KMS-11 (cell line): ENCODE data around the gene CCDC102A.
A peak's percentile ranks its signal among the peaks of the same experiment; 100 is the strongest.

ENCODE experiments used
- H2AFZ ChIP-seq: fragments of 200-600 bp; sonication (generic); 2 replicates; pipeline ENCODE4 v1.6.1; 2016; ENCODE audit warnings: antibody characterized with exemption, mixed run types, low read depth
- H3K27ac ChIP-seq: fragments of 200-600 bp; sonication (generic); 2 replicates; pipeline ENCODE4 v1.6.1; 2016; ENCODE audit warnings: mild to moderate bottlenecking, mixed run types
- H3K27me3 ChIP-seq: fragments of 200-600 bp; sonication (generic); 2 replicates; pipeline ENCODE4 v1.6.1; 2017; ENCODE audit warnings: mild to moderate bottlenecking, low read depth, mixed run types, moderate library complexity; ENCODE audit not compliant: insufficient read depth
- H3K36me3 ChIP-seq: fragments of 200-600 bp; sonication (generic); 2 replicates; pipeline ENCODE4 v1.6.1; 2017; ENCODE audit warnings: mild to moderate bottlenecking, mixed run types; ENCODE audit not compliant: insufficient read depth
- H3K4me1 ChIP-seq: fragments of 200-600 bp; sonication (generic); 2 replicates; pipeline ENCODE4 v1.6.1; 2016; ENCODE audit warnings: mild to moderate bottlenecking, low read depth, mixed run types; ENCODE audit not compliant: poor library complexity, severe bottlenecking
- H3K4me2 ChIP-seq: fragments of 200-600 bp; sonication (generic); 2 replicates; pipeline ENCODE4 v1.7.0; 2016; ENCODE audit warnings: mild to moderate bottlenecking, mixed run types
- H3K4me3 ChIP-seq: fragments of 200-600 bp; sonication (generic); IDR thresholded peaks from 2 replicates; pipeline ENCODE4 v1.6.1; 2017; ENCODE audit warnings: low read depth, low read length, mixed read lengths; ENCODE audit not compliant: insufficient read depth
- H3K79me2 ChIP-seq: fragments of 200-600 bp; sonication (generic); 2 replicates; pipeline ENCODE4 v1.6.1; 2016; ENCODE audit warnings: low read depth, mixed run types; ENCODE audit not compliant: insufficient read depth
- H3K9ac ChIP-seq: fragments of 200-600 bp; sonication (generic); 2 replicates; pipeline ENCODE4 v1.6.1; 2016; ENCODE audit warnings: mild to moderate bottlenecking, mixed run types
- H4K20me1 ChIP-seq: fragments of 200-600 bp; sonication (generic); 2 replicates; pipeline ENCODE4 v1.6.1; 2016; ENCODE audit warnings: mild to moderate bottlenecking, mixed run types; ENCODE audit not compliant: insufficient read depth
- TF ChIP-seq, protein P1 (sequence below): fragments of 200-600 bp; sonication (generic); conservative IDR thresholded peaks from 2 replicates; pipeline ENCODE4 v1.6.1; 2017; ENCODE audit warnings: low read depth, mild to moderate bottlenecking, antibody characterized with exemption, low read length, moderate library complexity, mixed read lengths

CCDC102A gene

GRCh38 chr16:57497121-57497520, 39.2 kb downstream of the CCDC102A start:
- no peaks in the 10 kb centered on the region for H3K4me1 ChIP-seq

GRCh38 chr16:57493767-57494166, 42.6 kb downstream of the CCDC102A start:
- H3K4me2 ChIP-seq = no peak overlapping the region
- H3K27ac ChIP-seq = no peak overlapping the region
- no peak overlapping the region for H3K9ac ChIP-seq
- no peaks in the 10 kb centered on the region for H4K20me1 ChIP-seq
- no peak overlapping the region for H2AFZ ChIP-seq
- H3K36me3 ChIP-seq = no peaks in the 10 kb centered on the region
- no peak overlapping the region for H3K4me3 ChIP-seq
- no peaks in the 10 kb centered on the region for H3K79me2 ChIP-seq
- H3K4me1 ChIP-seq = peaks cover 16% of the 10 kb centered on the region
- no peaks in the 10 kb centered on the region for H3K27me3 ChIP-seq
- TF ChIP-seq, protein P1, sequence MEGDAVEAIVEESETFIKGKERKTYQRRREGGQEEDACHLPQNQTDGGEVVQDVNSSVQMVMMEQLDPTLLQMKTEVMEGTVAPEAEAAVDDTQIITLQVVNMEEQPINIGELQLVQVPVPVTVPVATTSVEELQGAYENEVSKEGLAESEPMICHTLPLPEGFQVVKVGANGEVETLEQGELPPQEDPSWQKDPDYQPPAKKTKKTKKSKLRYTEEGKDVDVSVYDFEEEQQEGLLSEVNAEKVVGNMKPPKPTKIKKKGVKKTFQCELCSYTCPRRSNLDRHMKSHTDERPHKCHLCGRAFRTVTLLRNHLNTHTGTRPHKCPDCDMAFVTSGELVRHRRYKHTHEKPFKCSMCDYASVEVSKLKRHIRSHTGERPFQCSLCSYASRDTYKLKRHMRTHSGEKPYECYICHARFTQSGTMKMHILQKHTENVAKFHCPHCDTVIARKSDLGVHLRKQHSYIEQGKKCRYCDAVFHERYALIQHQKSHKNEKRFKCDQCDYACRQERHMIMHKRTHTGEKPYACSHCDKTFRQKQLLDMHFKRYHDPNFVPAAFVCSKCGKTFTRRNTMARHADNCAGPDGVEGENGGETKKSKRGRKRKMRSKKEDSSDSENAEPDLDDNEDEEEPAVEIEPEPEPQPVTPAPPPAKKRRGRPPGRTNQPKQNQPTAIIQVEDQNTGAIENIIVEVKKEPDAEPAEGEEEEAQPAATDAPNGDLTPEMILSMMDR = no peak

More at GRCh38 chr16:57497121-57497520, 39.2 kb downstream of the CCDC102A start:
- H3K36me3 ChIP-seq = no peaks in the 10 kb centered on the region
- H4K20me1 ChIP-seq = no peaks in the 10 kb centered on the region
- no peak overlapping the region for H3K4me3 ChIP-seq
- no peaks in the 10 kb centered on the region for H3K27me3 ChIP-seq
- H3K9ac ChIP-seq = no peak overlapping the region
- H3K4me2 ChIP-seq = no peak overlapping the region
- TF ChIP-seq, protein P1 = no peak
- no peaks in the 10 kb centered on the region for H3K79me2 ChIP-seq
- no peak overlapping the region for H3K27ac ChIP-seq
- no peak overlapping the region for H2AFZ ChIP-seq

- H3K79me2 ChIP-seq = no peaks in the 10 kb centered on the region
- no peaks in the 10 kb centered on the region for H3K27me3 ChIP-seq
- no peak overlapping the region for H3K4me3 ChIP-seq
- H3K27ac ChIP-seq = no peak overlapping the region
- no peak overlapping the region for H3K9ac ChIP-seq
- H3K4me2 ChIP-seq = no peak overlapping the region
- peaks cover 42% of the 10 kb centered on the region for H3K4me1 ChIP-seq
- TF ChIP-seq, protein P1 = no peak
- no peaks in the 10 kb centered on the region for H4K20me1 ChIP-seq
- H3K36me3 ChIP-seq = no peaks in the 10 kb centered on the region
- no peak overlapping the region for H2AFZ ChIP-seq
Observed at GRCh38 chr16:57489229-57489628, 47.1 kb downstream of the CCDC102A start.

DNA sequence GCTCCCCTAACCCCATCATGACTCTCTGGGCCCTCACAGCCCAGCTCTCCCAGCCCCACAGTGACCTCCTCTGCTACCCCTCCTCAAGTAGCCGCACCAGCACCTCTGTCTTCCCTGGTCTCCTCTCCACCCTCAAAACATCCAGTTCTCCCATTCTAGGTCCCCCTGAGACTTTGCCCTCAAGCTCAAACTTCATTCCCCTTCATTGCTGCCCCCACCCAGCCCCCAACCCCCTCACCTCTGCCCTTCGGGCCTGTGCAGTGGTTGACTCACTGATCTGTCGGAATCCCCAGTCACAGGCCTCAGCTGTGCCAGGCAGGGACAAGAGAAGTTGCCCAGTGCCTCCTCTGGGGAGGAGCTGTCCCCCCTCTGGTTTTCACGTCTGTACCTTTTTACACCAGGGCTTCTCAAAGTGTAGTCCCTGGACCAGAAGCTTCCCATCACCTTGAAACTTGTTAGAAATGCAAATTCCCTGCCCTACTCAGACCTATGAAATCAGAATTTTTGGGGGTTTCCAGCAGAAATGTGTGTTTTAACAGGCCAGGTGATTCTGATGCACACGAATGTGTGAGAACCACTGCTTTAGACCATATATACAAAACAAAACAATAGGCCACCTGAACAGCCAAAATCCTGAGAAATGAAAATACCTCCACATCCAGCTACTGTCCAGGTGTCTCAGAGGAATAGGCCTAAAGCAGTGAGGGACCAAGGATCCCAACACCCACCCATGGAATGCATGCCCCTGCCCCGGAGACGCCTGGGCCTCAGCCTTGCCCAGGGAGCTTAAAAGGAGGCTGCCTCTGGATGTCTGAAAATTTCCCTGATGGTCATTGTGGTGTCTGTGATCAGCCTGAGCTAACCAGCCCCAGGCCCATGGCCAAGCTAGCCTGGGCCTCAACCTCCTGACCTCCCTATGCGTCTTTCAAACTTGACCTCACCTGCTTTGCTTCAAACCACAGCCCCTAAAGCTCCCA, 49.2 kb downstream of the CCDC102A start:
- H3K36me3 ChIP-seq = no peaks in the 10 kb centered on the region
- H3K4me2 ChIP-seq = peak overlapping the region; percentile 53
- no peaks in the 10 kb centered on the region for H3K27me3 ChIP-seq
- no peaks in the 10 kb centered on the region for H3K79me2 ChIP-seq
- peak overlapping the region; percentile 50 for H3K27ac ChIP-seq
- H3K4me1 ChIP-seq = peaks cover 42% of the 10 kb centered on the region
- H4K20me1 ChIP-seq = no peaks in the 10 kb centered on the region
- no peak overlapping the region for H3K4me3 ChIP-seq
- H2AFZ ChIP-seq = peak overlapping the region; percentile 78
- TF ChIP-seq, protein P1 = no peak
- peak overlapping the region; percentile 43; the same call in 1 of the 2 replicates for H3K9ac ChIP-seq
